ENCODE data around the gene CCNA2.

- no peak for TF ChIP-seq RAD21 (IDR thresholded peaks at IDR 0.05; ENCODE audit: low read depth)
- no peak for TF ChIP-seq TEAD4 (IDR thresholded peaks at IDR 0.05)
- no peak for TF ChIP-seq CREB1 (IDR thresholded peaks at IDR 0.05; ENCODE audit: low read depth)
- no peak for TF ChIP-seq TAF1 (IDR thresholded peaks at IDR 0.05; ENCODE audit: low read depth)
- no peak for TF ChIP-seq EP300 (IDR thresholded peaks at IDR 0.05; ENCODE audit: borderline replicate concordance)
- TF ChIP-seq MAX (IDR thresholded peaks at IDR 0.05) = no peak
- no peak for TF ChIP-seq TCF12 (IDR thresholded peaks at IDR 0.05; ENCODE audit: low read depth)
- TF ChIP-seq CEBPB (IDR thresholded peaks at IDR 0.05) = no peak
These were observed 40.1 kb upstream of the CCNA2 start for GRCh38 chr4:121863799-121864198.

All from Ishikawa (cell line).